ENCODE results near the gene LTBP4.

- TF ChIP-seq CTCF (CRISPR knock-in tag; IDR thresholded peaks at IDR 0.05) (no peak), NR2F2 (IDR thresholded peaks at IDR 0.05; ENCODE audit: borderline replicate concordance, low read depth) (no peak), JARID2 (CRISPR knock-in tag; IDR thresholded peaks at IDR 0.05; ENCODE audit: insufficient replicate concordance) (no peak), CAMTA2 (CRISPR knock-in tag; IDR thresholded peaks at IDR 0.05; ENCODE audit: borderline replicate concordance) (no peak)
Measured at GRCh38 chr19:40625406-40626120, 24.4 kb downstream of the LTBP4 start.

Data from HepG2 (cell line).